ENCODE measurements around the gene ROBO1. TPM values are rescaled to one million over a fixed set of nuclear protein-coding genes. Genes with fewer than 3 reads are reported as not detected.

The ROBO1 gene
- total RNA-seq, 1 donor from 2014 or later, result 7.1 TPM

- intact Hi-C loops (cut with micrococcal nuclease), result no loop called here
- no peaks in the 10 kb centered on the region for H3K27me3 ChIP-seq (ENCODE audit: low read depth)
- no peak for DNase-seq
- TF ChIP-seq CTCF (IDR thresholded peaks at IDR 0.05; ENCODE audit: borderline replicate concordance), result no peak
- no peak overlapping the region for H3K4me3 ChIP-seq
- no peaks in the 10 kb centered on the region for H3K4me1 ChIP-seq
- H3K9me3 ChIP-seq (replicated peaks), result no peaks in the 10 kb centered on the region
- H3K36me3 ChIP-seq, result peaks cover 10% of the 10 kb centered on the region
- H3K27ac ChIP-seq (replicated peaks), result no peak overlapping the region
Measured at GRCh38 chr3:78629544-78629943, 1138.3 kb downstream of the ROBO1 start.

- Histone ChIP-seq H3K9me3 (replicated peaks) (no peaks in the 10 kb centered on the region), H3K27ac (replicated peaks) (no peak overlapping the region), H3K4me1 (no peaks in the 10 kb centered on the region), H3K36me3 (no peaks in the 10 kb centered on the region), H3K27me3 (ENCODE audit: low read depth) (no peaks in the 10 kb centered on the region), H3K4me3 (no peak overlapping the region)
- intact Hi-C loops (cut with micrococcal nuclease), result no loop called here
- no peak for DNase-seq
- TF ChIP-seq CTCF (IDR thresholded peaks at IDR 0.05; ENCODE audit: borderline replicate concordance), result no peak
Measured at GRCh38 chr3:78621061-78621716, 1146.6 kb downstream of the ROBO1 start.

DNA sequence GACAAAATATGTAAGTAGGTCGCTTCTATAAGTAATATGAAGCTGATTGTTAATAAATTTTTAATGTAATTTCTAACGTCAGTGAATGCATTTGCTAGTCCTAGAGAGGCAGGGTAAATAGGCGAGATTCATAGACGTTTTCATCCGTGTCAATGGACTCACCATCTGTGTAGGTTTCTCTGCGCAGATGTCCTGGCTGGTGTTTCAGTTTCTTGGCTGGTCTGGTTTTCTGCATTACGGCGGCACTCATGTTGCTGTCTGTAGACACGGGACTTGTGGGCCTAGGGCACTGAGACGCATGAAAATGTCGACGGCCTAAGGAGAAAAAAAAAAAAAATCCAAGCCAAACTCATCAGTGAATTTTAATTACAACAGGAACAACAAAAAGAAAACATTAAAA is 1153.3 kb downstream of the ROBO1 start:
- Histone ChIP-seq H3K36me3 (no peaks in the 10 kb centered on the region), H3K27ac (replicated peaks) (no peak overlapping the region), H3K27me3 (ENCODE audit: low read depth) (no peaks in the 10 kb centered on the region), H3K4me3 (no peak overlapping the region), H3K4me1 (no peaks in the 10 kb centered on the region), H3K9me3 (replicated peaks) (no peaks in the 10 kb centered on the region)
- no peak for TF ChIP-seq CTCF (IDR thresholded peaks at IDR 0.05; ENCODE audit: borderline replicate concordance)
- no peak for DNase-seq
- intact Hi-C loops (cut with micrococcal nuclease), result no loop called here

GRCh38 chr3:78613421-78613879 is 1154.3 kb downstream of the ROBO1 start:
- intact Hi-C loops (cut with micrococcal nuclease), result no loop called here
- Histone ChIP-seq H3K27me3 (ENCODE audit: low read depth) (no peaks in the 10 kb centered on the region), H3K9me3 (replicated peaks) (no peaks in the 10 kb centered on the region), H3K36me3 (no peaks in the 10 kb centered on the region), H3K27ac (replicated peaks) (no peak overlapping the region), H3K4me3 (no peak overlapping the region), H3K4me1 (no peaks in the 10 kb centered on the region)
- no peak for TF ChIP-seq CTCF (IDR thresholded peaks at IDR 0.05; ENCODE audit: borderline replicate concordance)
- DNase-seq, result no peak

DNA sequence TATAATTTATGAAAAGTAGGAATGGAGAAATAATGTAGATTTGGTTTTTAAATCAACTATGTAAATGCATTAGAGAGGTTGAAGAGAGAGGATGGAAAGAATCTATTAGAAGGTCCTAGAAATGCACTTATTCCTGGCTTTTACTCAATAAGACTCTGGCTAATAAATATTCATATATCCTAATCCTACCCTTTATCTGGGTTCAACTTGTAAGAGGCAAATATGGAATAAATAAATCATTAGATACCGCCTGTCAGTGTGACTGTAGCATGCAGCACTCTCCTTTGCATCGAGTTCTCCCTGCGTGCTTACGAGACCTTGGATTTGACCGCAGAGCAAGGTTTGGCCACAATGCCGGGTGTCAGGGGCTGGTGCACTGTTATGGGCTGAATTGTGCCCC is 1156.5 kb downstream of the ROBO1 start:
- intact Hi-C loops (cut with micrococcal nuclease), result no loop called here
- Histone ChIP-seq H3K4me3 (no peak overlapping the region), H3K27me3 (ENCODE audit: low read depth) (no peaks in the 10 kb centered on the region), H3K27ac (replicated peaks) (no peak overlapping the region), H3K9me3 (replicated peaks) (no peaks in the 10 kb centered on the region), H3K36me3 (peaks cover 5% of the 10 kb centered on the region), H3K4me1 (no peaks in the 10 kb centered on the region)
- DNase-seq, result no peak
- TF ChIP-seq CTCF (IDR thresholded peaks at IDR 0.05; ENCODE audit: borderline replicate concordance), result no peak

Data from left ventricle myocardium inferior (tissue), 1 donor.